ENCODE measurements around the gene HPGD. TPM values are rescaled to one million over a fixed set of nuclear protein-coding genes. Genes with fewer than 3 reads are reported as not detected.

Gene HPGD
- total and polyA plus RNA-seq, 2 of the 4 experiments (the other 2 are of a cell fraction) = not detected

GRCh38 chr4:174555789-174556630 lies 33.7 kb upstream of the HPGD start:
- no peak overlapping the region for H4K91ac ChIP-seq (ENCODE audit: insufficient read depth, low read depth, low read length)

More at GRCh38 chr4:174555789-174556630, 33.7 kb upstream of the HPGD start:
- no peak overlapping the region for H3K4ac ChIP-seq (ENCODE audit: low read depth, low read length)
- H3K9ac ChIP-seq (ENCODE audit: low read depth, low read length) = no peak overlapping the region
- H2AK9ac ChIP-seq (replicated peaks; ENCODE audit: low read depth, low read length, poor library complexity) = no peak overlapping the region
- H3K9me3 ChIP-seq (ENCODE audit: control insufficient read depth, insufficient read depth, low read length) = peaks cover 5% of the 10 kb centered on the region; the same call in 1 of the 2 replicates
- H3K56ac ChIP-seq (ENCODE audit: extremely low read depth, insufficient read depth, low read length) = no peak overlapping the region
- no TSS peak for BruUV-seq (replicated peaks)
- H2BK15ac ChIP-seq (ENCODE audit: low read depth, low read length) = no peak overlapping the region
- no peaks in the 10 kb centered on the region for H3K79me1 ChIP-seq (ENCODE audit: low read depth in 1 of 2, low read length in 2 of 2)
- no peak for ATAC-seq (ENCODE audit: low read depth)
- ChIA-PET CTCF (no interaction called here), POLR2A (ENCODE audit: unreplicated experiment) (no interaction called here)
- H3K23ac ChIP-seq (ENCODE audit: low read depth, low read length) = no peak overlapping the region
- no peak overlapping the region for H2BK20ac ChIP-seq (ENCODE audit: low read depth, low read length)
- DNase-seq = no peak
- H3K18ac ChIP-seq (ENCODE audit: low read depth, low read length) = no peak overlapping the region
- H3K27ac ChIP-seq (ENCODE audit: insufficient read depth, low read length) = no peak overlapping the region
- no peak overlapping the region for H2AFZ ChIP-seq (replicated peaks; ENCODE audit: low read length, poor library complexity)
- H3K14ac ChIP-seq (replicated peaks; ENCODE audit: low read depth, low read length) = no peak overlapping the region
- dilution Hi-C loops (cut with HindIII; ENCODE audit: low sequenced_read_pairs, unreplicated experiment) = no loop called here
- no peak overlapping the region for H3K4me3 ChIP-seq (ENCODE audit: insufficient read depth, low read depth, low read length)
- TF ChIP-seq, protein P1, sequence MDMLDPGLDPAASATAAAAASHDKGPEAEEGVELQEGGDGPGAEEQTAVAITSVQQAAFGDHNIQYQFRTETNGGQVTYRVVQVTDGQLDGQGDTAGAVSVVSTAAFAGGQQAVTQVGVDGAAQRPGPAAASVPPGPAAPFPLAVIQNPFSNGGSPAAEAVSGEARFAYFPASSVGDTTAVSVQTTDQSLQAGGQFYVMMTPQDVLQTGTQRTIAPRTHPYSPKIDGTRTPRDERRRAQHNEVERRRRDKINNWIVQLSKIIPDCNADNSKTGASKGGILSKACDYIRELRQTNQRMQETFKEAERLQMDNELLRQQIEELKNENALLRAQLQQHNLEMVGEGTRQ (IDR thresholded peaks at IDR 0.05; ENCODE audit: low read depth, low read length) = no peak
- TF ChIP-seq RCOR1 (IDR thresholded peaks at IDR 0.05; ENCODE audit: insufficient replicate concordance, low read length) (no peak), SMC3 (IDR thresholded peaks at IDR 0.05; ENCODE audit: low read depth, low read length) (no peak), RFX5 (IDR thresholded peaks at IDR 0.05; ENCODE audit: low read depth, low read length) (no peak), POLR2A (IDR thresholded peaks at IDR 0.05; ENCODE audit: low read depth, low read length) (no peak), BHLHE40 (IDR thresholded peaks at IDR 0.05; ENCODE audit: low read depth, low read length) (no peak), FOS (IDR thresholded peaks at IDR 0.05; ENCODE audit: low read depth, low read length) (no peak), MXI1 (IDR thresholded peaks at IDR 0.05; ENCODE audit: borderline replicate concordance, low read depth, low read length) (no peak), MAZ (IDR thresholded peaks at IDR 0.05; ENCODE audit: borderline replicate concordance, low read depth, low read length) (no peak), NFE2L2 (IDR thresholded peaks at IDR 0.05; ENCODE audit: low read depth, low read length) (no peak)
- TF ChIP-seq, protein P2, sequence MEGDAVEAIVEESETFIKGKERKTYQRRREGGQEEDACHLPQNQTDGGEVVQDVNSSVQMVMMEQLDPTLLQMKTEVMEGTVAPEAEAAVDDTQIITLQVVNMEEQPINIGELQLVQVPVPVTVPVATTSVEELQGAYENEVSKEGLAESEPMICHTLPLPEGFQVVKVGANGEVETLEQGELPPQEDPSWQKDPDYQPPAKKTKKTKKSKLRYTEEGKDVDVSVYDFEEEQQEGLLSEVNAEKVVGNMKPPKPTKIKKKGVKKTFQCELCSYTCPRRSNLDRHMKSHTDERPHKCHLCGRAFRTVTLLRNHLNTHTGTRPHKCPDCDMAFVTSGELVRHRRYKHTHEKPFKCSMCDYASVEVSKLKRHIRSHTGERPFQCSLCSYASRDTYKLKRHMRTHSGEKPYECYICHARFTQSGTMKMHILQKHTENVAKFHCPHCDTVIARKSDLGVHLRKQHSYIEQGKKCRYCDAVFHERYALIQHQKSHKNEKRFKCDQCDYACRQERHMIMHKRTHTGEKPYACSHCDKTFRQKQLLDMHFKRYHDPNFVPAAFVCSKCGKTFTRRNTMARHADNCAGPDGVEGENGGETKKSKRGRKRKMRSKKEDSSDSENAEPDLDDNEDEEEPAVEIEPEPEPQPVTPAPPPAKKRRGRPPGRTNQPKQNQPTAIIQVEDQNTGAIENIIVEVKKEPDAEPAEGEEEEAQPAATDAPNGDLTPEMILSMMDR (conservative IDR thresholded peaks at IDR 0.05; ENCODE audit: low read depth, low read length) = no peak
- H4K20me1 ChIP-seq (ENCODE audit: insufficient read depth, low read length) = no peaks in the 10 kb centered on the region
- H3K9me1 ChIP-seq (ENCODE audit: insufficient read depth, low read length) = no peaks in the 10 kb centered on the region
- in situ Hi-C loops (cut with MboI; ENCODE audit: low sequenced_read_pairs) = no loop called here
- H3K4me2 ChIP-seq (ENCODE audit: low read depth, low read length) = no peak overlapping the region
- no peaks in the 10 kb centered on the region for H3K4me1 ChIP-seq (ENCODE audit: control insufficient read depth, insufficient read depth, low read length)
- H3K27me3 ChIP-seq (ENCODE audit: control insufficient read depth, insufficient read depth, low read length) = no peaks in the 10 kb centered on the region
- H3K36me3 ChIP-seq (ENCODE audit: control insufficient read depth, insufficient read depth, low read length) = no peaks in the 10 kb centered on the region
- no peak overlapping the region for H4K8ac ChIP-seq (ENCODE audit: low read depth in 2 of 2, low read length in 2 of 2)
- intact Hi-C loops (cut with micrococcal nuclease) = no loop called here
- no peak overlapping the region for H4K5ac ChIP-seq (ENCODE audit: low read depth, low read length)
- H2BK5ac ChIP-seq (ENCODE audit: low read depth, low read length, poor library complexity, severe bottlenecking) = no peak overlapping the region
- no peak overlapping the region for H2BK120ac ChIP-seq (ENCODE audit: low read depth, low read length)
- H2AK5ac ChIP-seq (ENCODE audit: low read depth, low read length) = no peak overlapping the region
- no CpG with 5 or more reads among the region's 4 CpGs for WGBS, 2 experiments (ENCODE audit: extremely low coverage in 2 of 2, insufficient read length in 1 of 2)
